K562 (cell line): Measurements from ENCODE around the gene LMCD1. TPM values are rescaled to one million over a fixed set of nuclear protein-coding genes. Genes with fewer than 3 reads are reported as not detected.
A peak's percentile ranks its signal among the peaks of the same experiment; 100 is the strongest.

Source experiments
- ATAC-seq: fragments of 200-7000 bp; cut with Tn5 transposase; 3 replicates; pipeline ENCODE4 v1.9.1; 2020; ENCODE audit warnings: moderate library complexity
- BruUV-seq: library from RNA; stranded (reverse); fragments of 400-500 nt; replicated peaks from 2 replicates; lab custom pipeline; 2021; lab: Mats Ljungman, UMichigan
- CTCF ChIA-PET: fragments of 300-600 bp; formaldehyde crosslinking; extraction: SDS; loops from one replicate; lab custom pipeline; 2021; ENCODE audit warnings: low intra/inter-chr PET ratio; lab: Yijun Ruan, JAX
- POLR2A ChIA-PET: fragments of 300-600, 350-650 bp; sonication (Branson Sonifier 250); formaldehyde crosslinking; extraction: SDS; loops from one replicate; lab custom pipeline; 2021; ENCODE audit warnings: antibody characterized with exemption, inconsistent platforms; lab: Yijun Ruan, JAX
- DNase-seq, 4 experiments: peaks; one replicate each; pipeline versions ENCODE4 v3.0.0 to v3.0.0-alpha.2; 2011 to 2018; ENCODE audit warnings: low spot score in 3 of 4, mixed read lengths in 3 of 4; ENCODE audit errors: extremely low read depth in 1 of 4
- FAIRE-seq: peaks from 2 replicates; lab custom pipeline; 2011; peaks lifted over from hg19 to GRCh38; lab: Jason Lieb, UNC
- H2AFZ ChIP-seq: 2 replicates; pipeline ENCODE4 v1.6.0; 2011; ENCODE audit warnings: low read depth, low read length, control low read depth, inconsistent platforms
- H3K27ac ChIP-seq: fragments of 200-600 bp; 3 replicates; pipeline ENCODE4 v1.8.0; 2011; ENCODE audit warnings: low read depth, mild to moderate bottlenecking, control low read depth, inconsistent platforms, low read length, moderate library complexity, mixed read lengths; ENCODE audit errors: extremely low read depth
- H3K27me3 ChIP-seq, 2 experiments: fragments of 300-600 bp in 1 of 2; 2 replicates in 1 of 2; 3 replicates in 1 of 2; pipeline versions ENCODE4 v1.6.0 to v1.8.0; 2011; ENCODE audit warnings: inconsistent platforms in 2 of 2, low read length in 2 of 2, mild to moderate bottlenecking in 1 of 2, mixed read lengths in 1 of 2, moderate library complexity in 1 of 2; ENCODE audit not compliant: control insufficient read depth in 2 of 2, insufficient read depth in 2 of 2
- H3K36me3 ChIP-seq: fragments of 300-600 bp; 3 replicates; pipeline ENCODE4 v1.8.0; 2011; ENCODE audit warnings: mild to moderate bottlenecking, low read length, inconsistent platforms; ENCODE audit not compliant: control insufficient read depth, insufficient read depth
- H3K4me1 ChIP-seq, 2 experiments: fragments of 200-600 bp in 1 of 2; replicated peaks in 1 of 2; 2 replicates in 1 of 2; 3 replicates in 1 of 2; pipeline versions ENCODE4 v1.5.1 to v1.8.0; 2011; ENCODE audit warnings: inconsistent platforms in 2 of 2, low read length in 2 of 2, mild to moderate bottlenecking in 1 of 2, mixed read lengths in 1 of 2, moderate library complexity in 1 of 2; ENCODE audit not compliant: control insufficient read depth in 2 of 2, insufficient read depth in 2 of 2
- H3K4me2 ChIP-seq: 2 replicates; pipeline ENCODE4 v1.6.1; 2011; ENCODE audit warnings: low read length, control low read depth, inconsistent platforms, mixed read lengths; ENCODE audit not compliant: insufficient read depth
- H3K4me3 ChIP-seq: fragments of 200-600 bp; sonication (generic), shearing (Covaris generic); 2 replicates; pipeline ENCODE4 v1.5.1; 2016; ENCODE audit warnings: control low read depth, inconsistent platforms
- H3K79me2 ChIP-seq: fragments of 200-600 bp; 3 replicates; pipeline ENCODE4 v1.8.0; 2011; ENCODE audit warnings: low read length, inconsistent platforms; ENCODE audit not compliant: control insufficient read depth, insufficient read depth
- H3K9ac ChIP-seq, 2 experiments: 2 replicates each; pipeline versions ENCODE4 v1.6.0 to v1.6.1; 2011; ENCODE audit warnings: low read depth in 2 of 2, low read length in 2 of 2, control low read depth in 1 of 2, inconsistent platforms in 1 of 2, mild to moderate bottlenecking in 1 of 2, mixed read lengths in 1 of 2; ENCODE audit not compliant: insufficient read depth in 1 of 2
- H3K9me1 ChIP-seq: one replicate; pipeline ENCODE4 v1.6.0; 2011; ENCODE audit warnings: inconsistent platforms, mild to moderate bottlenecking, low read length, moderate library complexity; ENCODE audit not compliant: control insufficient read depth, insufficient read depth
- H3K9me3 ChIP-seq: replicated peaks from 2 replicates; pipeline ENCODE4 v1.5.1; 2011; ENCODE audit warnings: low read depth, low read length, inconsistent platforms; ENCODE audit not compliant: control insufficient read depth, insufficient read depth
- H4K20me1 ChIP-seq: replicated peaks from 2 replicates; pipeline ENCODE4 v1.6.1; 2011; ENCODE audit warnings: low read length, inconsistent platforms, mixed read lengths; ENCODE audit not compliant: control insufficient read depth, insufficient read depth
- ADNP ChIP-seq: fragments of 200-800 bp; sonication (Bioruptor generic); IDR thresholded peaks from 2 replicates; pipeline ENCODE4 v1.6.1; 2016; ENCODE audit warnings: missing genetic modification characterization, missing compliant biosample characterization
- ATF1 ChIP-seq, 2 experiments: fragments of 450-650 bp in 1 of 2; IDR thresholded peaks; 2 replicates each; pipeline ENCODE4 v1.6.1; 2016; ENCODE audit warnings: missing compliant biosample characterization in 1 of 2, missing genetic modification characterization in 1 of 2
- BRF1 ChIP-seq: IDR thresholded peaks from 3 replicates; pipeline ENCODE4 v1.6.1; 2011; ENCODE audit warnings: borderline replicate concordance, mild to moderate bottlenecking; ENCODE audit not compliant: insufficient read length; ENCODE audit errors: extremely low read depth
- CBFA2T3 ChIP-seq: fragments of 450-650 bp; IDR thresholded peaks from 2 replicates; pipeline ENCODE4 v1.6.1; 2017
- CCNT2 ChIP-seq: IDR thresholded peaks from 2 replicates; pipeline ENCODE4 v1.6.1; 2011; ENCODE audit warnings: borderline replicate concordance, low read depth, mild to moderate bottlenecking, moderate library complexity, mixed read lengths, low read length; ENCODE audit not compliant: insufficient read length; ENCODE audit errors: extremely low read depth
- ELF4 ChIP-seq: fragments of 450-650 bp; formaldehyde crosslinking; IDR thresholded peaks from 2 replicates; pipeline ENCODE4 v1.4.0; 2022; ENCODE audit warnings: missing genetic modification characterization
- GABPB1 ChIP-seq: sonication (generic); formaldehyde crosslinking; IDR thresholded peaks from 2 replicates; pipeline ENCODE4 v1.8.0; 2022; ENCODE audit warnings: mild to moderate bottlenecking, missing genetic modification reagents
- RBM14 ChIP-seq: fragments of 200-400 bp; formaldehyde crosslinking; IDR thresholded peaks from 2 replicates; pipeline ENCODE4 v1.6.1; 2018; ENCODE audit warnings: low read depth, mild to moderate bottlenecking, low read length, moderate library complexity, borderline replicate concordance; ENCODE audit not compliant: insufficient read depth
- RNF2 ChIP-seq: sonication (generic); IDR thresholded peaks from 2 replicates; pipeline ENCODE4 v1.6.1; 2016
- SMARCC2 ChIP-seq: fragments of 450-650 bp; IDR thresholded peaks from 2 replicates; pipeline ENCODE4 v1.6.1; 2017; ENCODE audit warnings: antibody characterized with exemption, moderate library complexity, mild to moderate bottlenecking, low read depth
- UBTF ChIP-seq, 2 experiments: IDR thresholded peaks; 2 replicates each; pipeline ENCODE4 v1.6.1; 2012; ENCODE audit warnings: improper control_type of control experiment in 2 of 2, low read depth in 2 of 2, low read length in 2 of 2, borderline replicate concordance in 1 of 2
- ZC3H8 ChIP-seq: fragments of 450-650 bp; IDR thresholded peaks from 2 replicates; pipeline ENCODE4 v1.6.1; 2017
- WGBS: fragments of 100-300 bp; shearing (Covaris generic); methylation state at CpG from one replicate; pipeline ENCODE4 v1.1.6; 2016; ENCODE audit warnings: low coverage, mixed read lengths; ENCODE audit not compliant: insufficient coverage; ENCODE audit errors: missing lambda C conversion rate; 5-methylcytosine and 5-hydroxymethylcytosine counted together
- in situ Hi-C: fragments of 300-500 bp; cut with MboI; formaldehyde crosslinking; loops from 4 replicates; pipeline ENCODE4 v1.15.0; 2018; ENCODE audit warnings: inconsistent platforms, mixed read lengths
- intact Hi-C: fragments of 100-400 bp; cut with micrococcal nuclease; formaldehyde crosslinking; loops from 2 replicates; pipeline ENCODE4 v1.14.2; 2022
- polyA plus RNA-seq, 8 experiments: library from polyadenylated mRNA; depleted of rRNA in 4 of 8; stranded (reverse) in 5 of 8; unstranded in 3 of 8; fragments of >200 nt; fragmentation: Nextera tagmentation in 2 of 8; fragmentation: Illumina TruSeq in 1 of 8; extraction: Ambion mirVana in 2 of 8; extraction: Trizol in 1 of 8; gene quantifications; 2 replicates each; pipeline versions ENCODE4 v1.2.1 to v1.2.3, GENCODE V29; 2011 to 2014; ENCODE audit warnings: inconsistent platforms in 1 of 8, missing spikeins in 1 of 8
- total RNA-seq, 7 experiments: library from RNA; depleted of rRNA in 6 of 7; stranded (reverse); fragments of >200 nt in 6 of 7; fragmentation: Illumina TruSeq in 2 of 7; extraction: Trizol in 2 of 7; gene quantifications; 2 replicates each; pipeline versions ENCODE4 v1.2.1 to v1.2.3, GENCODE V29; 2011 to 2021; ENCODE audit warnings: low replicate concordance in 1 of 7
- TF ChIP-seq, protein P1 (sequence below), 2 experiments: fragments of 450-650 bp; conservative IDR thresholded peaks; 2 replicates each; pipeline ENCODE4 v1.6.1; 2017; ENCODE audit warnings: mild to moderate bottlenecking in 2 of 2, moderate library complexity in 2 of 2
- TF ChIP-seq, protein P2 (sequence below), 2 experiments: fragments of 450-650 bp in 1 of 2; sonication (generic) in 1 of 2; formaldehyde crosslinking in 1 of 2; IDR thresholded peaks in 1 of 2; conservative IDR thresholded peaks in 1 of 2; 2 replicates each; pipeline versions ENCODE4 v1.6.1 to v1.8.1; 2016 to 2023; ENCODE audit warnings: mild to moderate bottlenecking in 2 of 2, moderate library complexity in 2 of 2, inconsistent platforms in 1 of 2, missing genetic modification reagents in 1 of 2
- TF ChIP-seq, protein P3 (sequence below): sonication (generic); formaldehyde crosslinking; IDR thresholded peaks from 2 replicates; pipeline ENCODE4 v1.8.1; 2023; ENCODE audit warnings: mild to moderate bottlenecking, missing genetic modification reagents

Gene LMCD1
- total and polyA plus RNA-seq, 9 of the 15 experiments (the other 6 are each of a cell fraction or from before 2014, with no cell fraction given) = 0.60 TPM; not detected in 8

DNA sequence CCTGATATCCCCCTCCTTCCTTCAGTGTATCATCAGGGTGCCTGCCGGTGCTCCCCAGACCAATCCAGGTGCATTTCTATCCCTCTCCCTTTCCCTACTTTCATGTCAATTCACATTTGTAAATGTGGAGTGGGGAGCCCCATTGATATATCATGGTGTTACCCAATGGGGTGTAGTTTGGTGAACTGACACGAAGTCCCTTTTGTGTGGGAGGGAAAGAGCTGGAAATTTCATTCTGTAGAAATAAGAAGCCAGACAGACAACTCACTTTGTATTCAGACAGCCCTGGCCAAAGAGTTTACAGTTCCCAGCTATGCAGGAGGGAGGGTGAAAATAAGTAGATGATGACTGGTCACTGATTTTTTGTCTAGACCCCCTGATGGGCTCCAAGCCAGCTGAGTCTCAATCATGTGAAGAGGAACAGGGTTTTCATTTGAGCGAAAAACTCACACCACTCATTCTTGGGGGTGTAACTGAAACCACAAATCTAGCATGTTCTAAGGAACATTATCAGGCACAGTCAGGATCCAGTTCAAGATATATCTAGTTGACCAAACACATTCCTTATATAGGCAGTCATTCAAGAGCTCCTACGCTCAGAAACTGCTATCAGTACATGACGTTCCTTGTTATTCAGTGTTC lies 58.9 kb downstream of the LMCD1 start:
- no TSS peak for BruUV-seq
- CTCF ChIA-PET = interaction anchor here (0.7 kb wide), 1 partner anchor 46 kb away, joined by 4 read pairs; no protein-coding TSS in a partner anchor
- Histone ChIP-seq H3K27ac (no peak overlapping the region), H3K36me3 (no peaks in the 10 kb centered on the region), H3K4me1 (peaks cover 0 to 4% of the 10 kb centered on the region in 2 experiments; a peak in 2 of 5 replicates), H3K9ac (no peak overlapping the region), H3K4me3 (no peak overlapping the region), H3K27me3 (peaks cover 0 to 13% of the 10 kb centered on the region in 2 experiments; a peak in 3 of 5 replicates), H4K20me1 (peaks cover 5% of the 10 kb centered on the region; the same call in 1 of the 2 replicates), H3K9me3 (no peaks in the 10 kb centered on the region), H2AFZ (no peak overlapping the region), H3K79me2 (no peaks in the 10 kb centered on the region), H3K4me2 (no peak overlapping the region), H3K9me1 (no peaks in the 10 kb centered on the region)
- FAIRE-seq (peak; percentile 49), ATAC-seq (peak; percentile 43; the same call in 1 of the 3 replicates), DNase-seq (peak in 2 of 4 experiments; percentile 23 to 38)
- intact Hi-C loops (no loop called here), in situ Hi-C loops (no loop called here)
- 1% methylated on average over 5 of the region's 5 CpGs for WGBS
- POLR2A ChIA-PET = interaction anchor here (0.6 to 1.0 kb wide), 2 partner anchors 8 to 12 kb away, joined by 3 read pairs; no protein-coding TSS in a partner anchor
- TF ChIP-seq, protein P1, sequence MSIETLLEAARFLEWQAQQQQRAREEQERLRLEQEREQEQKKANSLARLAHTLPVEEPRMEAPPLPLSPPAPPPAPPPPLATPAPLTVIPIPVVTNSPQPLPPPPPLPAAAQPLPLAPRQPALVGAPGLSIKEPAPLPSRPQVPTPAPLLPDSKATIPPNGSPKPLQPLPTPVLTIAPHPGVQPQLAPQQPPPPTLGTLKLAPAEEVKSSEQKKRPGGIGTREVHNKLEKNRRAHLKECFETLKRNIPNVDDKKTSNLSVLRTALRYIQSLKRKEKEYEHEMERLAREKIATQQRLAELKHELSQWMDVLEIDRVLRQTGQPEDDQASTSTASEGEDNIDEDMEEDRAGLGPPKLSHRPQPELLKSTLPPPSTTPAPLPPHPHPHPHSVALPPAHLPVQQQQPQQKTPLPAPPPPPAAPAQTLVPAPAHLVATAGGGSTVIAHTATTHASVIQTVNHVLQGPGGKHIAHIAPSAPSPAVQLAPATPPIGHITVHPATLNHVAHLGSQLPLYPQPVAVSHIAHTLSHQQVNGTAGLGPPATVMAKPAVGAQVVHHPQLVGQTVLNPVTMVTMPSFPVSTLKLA (conservative IDR thresholded peaks at IDR 0.05) = no peak
- TF ChIP-seq ATF1 (CRISPR knock-in tag; IDR thresholded peaks at IDR 0.05) = no peak
- TF ChIP-seq ATF1 (tag; IDR thresholded peaks at IDR 0.05) = peak; percentile 45
- no peak for TF ChIP-seq SMARCC2
- TF ChIP-seq UBTF (IDR thresholded peaks at IDR 0.05; ENCODE audit: borderline replicate concordance in 1 of 2, low read depth in 2 of 2, low read length in 2 of 2) = no peak
- no peak for TF ChIP-seq ADNP (tag)
- TF ChIP-seq BRF1 = no peak
- no peak for TF ChIP-seq ELF4 (CRISPR knock-in tag)
- TF ChIP-seq CCNT2 = peak; percentile 32
- no peak for TF ChIP-seq GABPB1 (CRISPR knock-in tag)
- TF ChIP-seq ZC3H8 = no peak
- TF ChIP-seq, protein P2, sequence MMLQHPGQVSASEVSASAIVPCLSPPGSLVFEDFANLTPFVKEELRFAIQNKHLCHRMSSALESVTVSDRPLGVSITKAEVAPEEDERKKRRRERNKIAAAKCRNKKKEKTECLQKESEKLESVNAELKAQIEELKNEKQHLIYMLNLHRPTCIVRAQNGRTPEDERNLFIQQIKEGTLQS (IDR thresholded peaks at IDR 0.05) = 0 out of 2 replicates have a peak, but pooled peaks have one; percentile 29
- TF ChIP-seq, protein P2 (CRISPR knock-in tag; conservative IDR thresholded peaks at IDR 0.05) = no peak
- peak; percentile 84 for TF ChIP-seq CBFA2T3
- TF ChIP-seq RNF2 = no peak
- TF ChIP-seq RBM14 = no peak
- TF ChIP-seq, protein P3, sequence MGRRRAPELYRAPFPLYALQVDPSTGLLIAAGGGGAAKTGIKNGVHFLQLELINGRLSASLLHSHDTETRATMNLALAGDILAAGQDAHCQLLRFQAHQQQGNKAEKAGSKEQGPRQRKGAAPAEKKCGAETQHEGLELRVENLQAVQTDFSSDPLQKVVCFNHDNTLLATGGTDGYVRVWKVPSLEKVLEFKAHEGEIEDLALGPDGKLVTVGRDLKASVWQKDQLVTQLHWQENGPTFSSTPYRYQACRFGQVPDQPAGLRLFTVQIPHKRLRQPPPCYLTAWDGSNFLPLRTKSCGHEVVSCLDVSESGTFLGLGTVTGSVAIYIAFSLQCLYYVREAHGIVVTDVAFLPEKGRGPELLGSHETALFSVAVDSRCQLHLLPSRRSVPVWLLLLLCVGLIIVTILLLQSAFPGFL (CRISPR knock-in tag) = no peak
